Mucosa of stomach (tissue), 1 donor: ENCODE measurements around the gene SLC29A4.

ENCODE experiments used
- H3K27me3 ChIP-seq: one replicate; pipeline ENCODE4 v1.7.0; 2013; ENCODE audit warnings: mild to moderate bottlenecking, low read length; ENCODE audit not compliant: control insufficient read depth, insufficient read depth
- H3K36me3 ChIP-seq: one replicate; pipeline ENCODE4 v1.7.0; 2013; ENCODE audit warnings: low read length; ENCODE audit not compliant: control insufficient read depth, insufficient read depth
- H3K4me1 ChIP-seq: one replicate; pipeline ENCODE4 v1.7.0; 2013; ENCODE audit warnings: mild to moderate bottlenecking, low read length; ENCODE audit not compliant: control insufficient read depth, insufficient read depth
- H3K4me3 ChIP-seq: one replicate; pipeline ENCODE4 v1.7.0; 2013; ENCODE audit warnings: low read length
- H3K9ac ChIP-seq: one replicate; pipeline ENCODE4 v1.7.0; 2013; ENCODE audit warnings: mild to moderate bottlenecking, low read length, moderate library complexity
- H3K9me3 ChIP-seq: one replicate; pipeline ENCODE4 v1.7.0; 2013; ENCODE audit warnings: mild to moderate bottlenecking, low read length, moderate library complexity; ENCODE audit not compliant: control insufficient read depth
- donor health status: Pancreatic carcinoma.

SLC29A4 gene

GRCh38 chr7:5345671-5346070, 62.9 kb downstream of the SLC29A4 start:
- H3K4me3 ChIP-seq: no peak overlapping the region
- no peak overlapping the region for H3K9ac ChIP-seq
- H3K4me1 ChIP-seq: no peaks in the 10 kb centered on the region
- peaks cover 15% of the 10 kb centered on the region for H3K36me3 ChIP-seq
- H3K9me3 ChIP-seq: no peaks in the 10 kb centered on the region
- no peaks in the 10 kb centered on the region for H3K27me3 ChIP-seq

DNA sequence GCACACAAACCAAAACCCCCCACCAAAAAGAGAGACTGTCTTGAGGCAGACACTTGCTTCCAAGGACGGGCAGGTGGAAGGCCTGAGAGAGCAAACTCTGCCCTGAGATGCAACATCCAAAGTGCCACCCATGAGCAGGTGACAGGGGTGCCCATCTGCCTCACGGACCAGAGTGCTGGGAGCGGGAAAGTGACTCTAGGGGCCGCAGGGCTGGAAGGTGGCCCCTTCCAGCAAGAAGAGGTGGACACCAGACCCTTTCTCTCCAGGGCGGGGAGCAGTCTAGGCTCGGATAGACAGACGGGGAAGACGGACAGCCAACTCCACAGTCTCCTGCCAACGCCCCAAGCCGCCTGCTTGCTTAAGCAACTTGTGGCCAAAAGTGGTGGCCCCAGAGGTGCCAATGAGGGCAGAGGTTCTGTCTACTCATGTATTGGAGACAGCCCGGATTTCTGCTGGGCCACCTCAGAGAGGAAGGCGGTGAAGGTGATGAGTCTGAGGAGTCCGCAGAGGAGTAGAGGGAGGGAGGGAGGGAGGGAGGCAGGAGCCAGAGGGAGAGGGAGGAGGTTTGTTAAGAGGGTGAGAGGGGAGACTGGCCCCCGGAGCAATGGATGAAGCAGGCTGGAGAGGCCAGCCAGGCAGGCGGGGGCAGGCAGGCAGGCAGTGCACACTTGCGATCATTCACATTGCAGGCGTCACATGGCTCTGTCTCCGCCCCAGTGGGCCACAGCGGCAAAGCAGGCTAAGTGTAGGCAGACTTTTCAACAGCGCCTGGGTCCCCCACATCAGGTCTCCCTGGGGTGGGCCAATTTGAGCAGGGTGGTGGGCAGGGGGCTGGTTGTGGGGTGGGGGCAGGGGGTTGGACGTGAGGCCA, 65.6 kb downstream of the SLC29A4 start:
- H3K36me3 ChIP-seq: peaks cover 15% of the 10 kb centered on the region
- no peaks in the 10 kb centered on the region for H3K9me3 ChIP-seq
- H3K9ac ChIP-seq: no peak overlapping the region
- H3K4me1 ChIP-seq: no peaks in the 10 kb centered on the region
- H3K4me3 ChIP-seq: no peak overlapping the region
- H3K27me3 ChIP-seq: no peaks in the 10 kb centered on the region

DNA sequence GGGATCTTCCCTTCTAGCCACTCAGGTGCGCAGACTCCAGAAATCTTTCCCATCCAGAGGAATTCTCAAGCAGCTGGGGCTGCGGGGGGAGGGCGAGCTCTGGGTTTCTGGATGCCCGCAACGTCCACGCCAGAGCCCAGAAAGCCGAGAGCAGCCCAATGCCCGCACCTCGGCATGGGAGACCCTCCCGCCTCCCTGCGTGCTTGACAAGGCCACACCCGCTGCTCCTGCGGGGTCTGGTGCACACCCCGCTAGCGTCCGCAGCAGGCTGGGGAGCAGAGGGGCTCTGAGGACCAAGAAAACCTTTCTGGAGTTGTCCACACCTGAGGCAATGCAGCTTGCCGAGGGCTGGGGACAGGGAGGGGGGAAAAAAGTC, 66.2 kb downstream of the SLC29A4 start:
- H3K36me3 ChIP-seq: peaks cover 12% of the 10 kb centered on the region
- H3K9me3 ChIP-seq: no peaks in the 10 kb centered on the region
- H3K4me3 ChIP-seq: no peak overlapping the region
- H3K4me1 ChIP-seq: no peaks in the 10 kb centered on the region
- H3K9ac ChIP-seq: no peak overlapping the region
- no peaks in the 10 kb centered on the region for H3K27me3 ChIP-seq

DNA sequence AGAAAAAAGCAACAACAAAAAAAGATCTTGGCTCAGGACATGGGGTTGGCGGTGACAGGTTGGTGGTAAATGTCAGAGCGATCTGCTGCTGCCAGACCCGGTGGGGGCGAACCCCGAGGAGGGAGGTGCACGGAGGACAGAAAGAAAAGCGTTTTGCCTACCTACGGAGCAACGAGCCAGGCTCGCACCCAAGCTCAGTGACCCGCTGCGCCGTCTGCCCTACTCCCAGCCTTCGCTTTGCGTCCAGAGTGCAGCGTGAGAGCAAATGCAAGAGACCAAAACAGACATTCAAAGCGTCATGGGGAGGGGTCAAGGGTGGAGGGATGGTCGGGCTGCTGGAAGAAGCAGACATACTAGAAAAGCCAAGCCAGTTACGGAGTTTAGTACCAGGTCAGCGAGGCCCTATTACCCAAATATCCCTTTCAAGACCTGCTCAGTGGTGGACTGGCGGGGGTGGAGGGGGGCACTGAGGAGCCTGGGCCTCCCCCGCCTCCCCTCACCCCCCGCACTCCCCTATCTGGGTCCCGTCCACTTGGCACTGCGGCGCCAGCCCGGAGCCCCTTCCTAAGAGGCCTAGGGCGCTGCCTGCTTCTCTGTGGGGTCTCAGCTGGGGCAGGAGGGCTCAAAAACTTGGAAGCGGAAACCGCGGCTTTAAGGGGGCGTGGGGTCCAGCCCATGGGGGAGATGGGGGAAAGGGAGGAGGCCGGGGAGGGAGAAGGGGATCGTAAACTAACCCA, 66.9 kb downstream of the SLC29A4 start:
- no peak overlapping the region for H3K4me3 ChIP-seq
- no peaks in the 10 kb centered on the region for H3K27me3 ChIP-seq
- H3K36me3 ChIP-seq: peaks cover 6% of the 10 kb centered on the region
- peaks cover 4% of the 10 kb centered on the region for H3K4me1 ChIP-seq
- no peaks in the 10 kb centered on the region for H3K9me3 ChIP-seq
- H3K9ac ChIP-seq: no peak overlapping the region

GRCh38 chr7:5350174-5350463, 67.4 kb downstream of the SLC29A4 start:
- peaks cover under 1% of the 10 kb centered on the region for H3K36me3 ChIP-seq
- no peaks in the 10 kb centered on the region for H3K27me3 ChIP-seq
- H3K4me3 ChIP-seq: no peak overlapping the region
- no peaks in the 10 kb centered on the region for H3K9me3 ChIP-seq
- peaks cover 9% of the 10 kb centered on the region for H3K4me1 ChIP-seq
- H3K9ac ChIP-seq: no peak overlapping the region

- H3K4me3 ChIP-seq: no peak overlapping the region
- H3K27me3 ChIP-seq: no peaks in the 10 kb centered on the region
- H3K9ac ChIP-seq: no peak overlapping the region
- no peaks in the 10 kb centered on the region for H3K9me3 ChIP-seq
- H3K36me3 ChIP-seq: no peaks in the 10 kb centered on the region
- H3K4me1 ChIP-seq: peaks cover 15% of the 10 kb centered on the region
These were observed 68.0 kb downstream of the SLC29A4 start for GRCh38 chr7:5350600-5351385.

- Histone ChIP-seq H3K9me3 (no peaks in the 10 kb centered on the region), H3K4me3 (no peak overlapping the region)
These were observed 68.9 kb downstream of the SLC29A4 start for GRCh38 chr7:5351507-5352265.

GRCh38 chr7:5352440-5353010, 69.8 kb downstream of the SLC29A4 start:
- H3K4me1 ChIP-seq: peaks cover 15% of the 10 kb centered on the region
- H3K27me3 ChIP-seq: no peaks in the 10 kb centered on the region
- H3K9me3 ChIP-seq: no peaks in the 10 kb centered on the region
- no peaks in the 10 kb centered on the region for H3K36me3 ChIP-seq
- no peak overlapping the region for H3K4me3 ChIP-seq
- no peak overlapping the region for H3K9ac ChIP-seq

More at GRCh38 chr7:5351507-5352265, 68.9 kb downstream of the SLC29A4 start:
- H3K36me3 ChIP-seq: no peaks in the 10 kb centered on the region
- H3K4me1 ChIP-seq: peaks cover 15% of the 10 kb centered on the region
- no peaks in the 10 kb centered on the region for H3K27me3 ChIP-seq
- H3K9ac ChIP-seq: no peak overlapping the region

GRCh38 chr7:5354460-5355232, 71.9 kb downstream of the SLC29A4 start:
- H3K4me3 ChIP-seq: no peak overlapping the region
- H3K4me1 ChIP-seq: peaks cover 15% of the 10 kb centered on the region
- H3K9ac ChIP-seq: no peak overlapping the region
- H3K36me3 ChIP-seq: peaks cover 8% of the 10 kb centered on the region
- H3K27me3 ChIP-seq: no peaks in the 10 kb centered on the region
- H3K9me3 ChIP-seq: no peaks in the 10 kb centered on the region
